ENCODE data around the gene KCMF1. TPM values are rescaled to one million over a fixed set of nuclear protein-coding genes. Genes with fewer than 3 reads are reported as not detected.

KCMF1 gene
- total and polyA plus RNA-seq, 2 donors (not counting 1 experiment from before 2014, with no cell fraction given) = 43.7 to 81.5 TPM

DNA sequence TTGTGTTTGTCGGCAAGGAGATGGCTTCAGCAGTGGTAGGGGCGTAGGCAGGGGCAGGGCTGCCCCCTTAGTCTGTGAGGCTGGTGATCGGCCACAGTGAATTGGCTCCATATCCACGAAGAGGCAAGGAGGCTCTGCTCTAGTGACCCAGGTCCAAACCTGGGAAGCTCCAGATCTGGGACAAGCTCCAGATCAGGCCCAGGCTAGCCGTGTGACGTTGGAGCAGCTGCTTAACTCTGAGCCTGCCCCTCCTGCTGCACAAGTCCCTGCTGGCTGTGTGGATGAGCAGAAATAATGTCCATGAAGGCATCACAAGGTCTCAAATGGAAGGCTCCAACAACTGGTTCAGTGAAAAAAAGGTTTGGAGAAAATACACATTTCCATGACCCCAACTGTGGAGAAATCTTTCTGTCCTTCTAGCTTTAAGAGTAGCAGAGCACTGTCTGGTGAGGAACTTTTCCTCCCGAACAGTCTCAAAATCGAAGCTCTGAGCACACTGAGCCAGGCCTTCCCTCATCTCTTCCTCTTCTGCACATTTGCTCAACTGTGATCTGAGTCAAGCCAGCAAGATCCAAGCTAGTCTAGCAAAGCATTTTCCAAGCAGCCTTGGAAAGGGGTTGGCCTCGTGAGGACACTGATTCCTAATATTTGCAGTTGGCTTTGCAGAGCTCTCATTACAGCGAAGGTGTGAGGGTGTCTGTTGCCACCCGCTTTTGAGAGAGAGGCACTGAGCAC, 95.2 kb downstream of the KCMF1 start:
- H3K27me3 ChIP-seq (replicated peaks in 1 of 4; ENCODE audit: control extremely low read depth in 1 of 4, control insufficient read depth in 3 of 4, insufficient read depth in 4 of 4, low read length in 3 of 4) = peaks cover 0 to 22% (median 3%) of the 10 kb centered on the region in 4 experiments

More for the DNA sequence above, 95.2 kb downstream of the KCMF1 start:
- Histone ChIP-seq H3K36me3 (replicated peaks in 1 of 2; ENCODE audit: control extremely low read depth in 1 of 2, control insufficient read depth in 1 of 2, extremely low read depth in 1 of 2, insufficient read depth in 2 of 2, low read length in 1 of 2) (no peaks in the 10 kb centered on the region), H2AFZ (ENCODE audit: insufficient read depth, low read depth, low read length, poor library complexity, severe bottlenecking) (no peak overlapping the region), H4K20me1 (ENCODE audit: control insufficient read depth, insufficient read depth, low read length, poor library complexity, severe bottlenecking) (no peaks in the 10 kb centered on the region), H3K9ac (ENCODE audit: low read length) (no peak overlapping the region), H3K9me3 (ENCODE audit: control extremely low read depth in 1 of 3, control insufficient read depth in 2 of 3, insufficient read depth in 1 of 3, low read length in 2 of 3) (no peaks in the 10 kb centered on the region), H3K4me3 (ENCODE audit: control extremely low read depth in 1 of 5, extremely low read depth in 1 of 5, insufficient read depth in 1 of 5, low read depth in 2 of 5, low read length in 4 of 5) (no peak overlapping the region), H3K4me2 (replicated peaks; ENCODE audit: low read depth, low read length, poor library complexity, severe bottlenecking) (no peak overlapping the region), H3K27ac (ENCODE audit: low read length in 2 of 2) (no peak overlapping the region), H3K79me2 (ENCODE audit: control insufficient read depth, insufficient read depth, low read length) (no peaks in the 10 kb centered on the region), H3K4me1 (ENCODE audit: control insufficient read depth in 2 of 2, insufficient read depth in 2 of 2, low read length in 2 of 2) (peaks cover 7 to 9% of the 10 kb centered on the region in 2 donors)
- 90% methylated on average over 9 of the region's 11 CpGs for WGBS (ENCODE audit: insufficient coverage)
- intact Hi-C loops (cut with micrococcal nuclease) = no loop called here
- ChIA-PET CTCF (interaction anchor here (0.8 to 1.8 kb wide), 5 partner anchors 9 to 234 kb away, joined by 3 to 6 read pairs (median 5); no protein-coding TSS in a partner anchor), POLR2A (no interaction called here)
- Mint-ChIP-seq H3K9me3 (ENCODE audit: insufficient read depth) (no peaks in the 10 kb centered on the region), H3K4me3 (no peak overlapping the region), H3K4me1 (peaks cover 8% of the 10 kb centered on the region), H3K27ac (no peak overlapping the region), H3K27me3 (peaks cover 31% of the 10 kb centered on the region)
- no peak for TF ChIP-seq CTCF (IDR thresholded peaks at IDR 0.05)
- no peak for TF ChIP-seq EZH2 (IDR thresholded peaks at IDR 0.05; ENCODE audit: borderline replicate concordance, insufficient read depth, low read depth, low read length, poor library complexity, severe bottlenecking)
- ATAC-seq (ENCODE audit: low read depth) = no peak
- DNase-seq = no peak
